ENCODE measurements around the gene ZNF579. TPM values are rescaled to one million over a fixed set of nuclear protein-coding genes. Genes with fewer than 3 reads are reported as not detected.

ZNF579 gene
- total RNA-seq, 1 experiment from 2014 or later, result 49.0 TPM

DNA sequence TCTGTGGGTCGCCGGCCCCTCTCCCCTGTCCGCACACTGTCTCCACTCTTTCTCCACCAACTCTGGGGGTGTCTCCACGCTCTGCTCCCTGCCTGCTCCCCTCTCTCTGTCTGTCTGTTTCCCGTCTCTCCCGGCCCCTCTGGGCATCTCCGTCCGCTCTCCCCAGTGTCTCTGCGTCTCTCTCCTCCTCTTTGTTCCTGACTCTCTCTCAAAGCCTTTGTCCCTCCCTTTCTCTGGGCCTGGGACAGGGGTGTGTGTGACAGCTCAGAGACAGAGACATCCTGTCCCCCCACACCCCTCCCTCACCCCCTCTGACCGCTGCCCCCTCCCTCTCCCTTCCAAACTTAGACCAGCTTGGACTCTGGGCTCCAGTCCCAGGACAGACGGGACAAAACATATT, 34.6 kb downstream of the ZNF579 start:
- Histone ChIP-seq H3K4me1 (replicated peaks; ENCODE audit: insufficient read depth) (peaks cover 74% of the 10 kb centered on the region), H3K9me2 (ENCODE audit: insufficient read depth) (no peaks in the 10 kb centered on the region), H3K9me3 (ENCODE audit: insufficient read depth, low read depth) (no peaks in the 10 kb centered on the region), H3F3A (ENCODE audit: insufficient read depth, low read depth) (peaks cover 59% of the 10 kb centered on the region), H3K4me2 (peak overlapping the region; percentile 77), H3K36me3 (ENCODE audit: low read depth) (no peaks in the 10 kb centered on the region), H3K27me3 (ENCODE audit: insufficient read depth, low read depth) (no peaks in the 10 kb centered on the region), H3K4me3 (peak overlapping the region; percentile 45; the same call in 1 of the 2 replicates), H4K20me1 (ENCODE audit: insufficient read depth) (no peaks in the 10 kb centered on the region), H3K27ac (peak overlapping the region; percentile 96), H3K79me2 (ENCODE audit: low read depth) (peaks cover 7% of the 10 kb centered on the region; the same call in 1 of the 2 replicates), H2AFZ (no peak overlapping the region)
- ChIA-PET CTCF (interaction anchor here (0.5 to 1.4 kb wide), 5 partner anchors 13 to 1887 kb away, joined by 3 to 11 read pairs (median 5); partner anchors contain the start of gene FIZ1), POLR2A (ENCODE audit: unreplicated experiment) (interaction anchor here (0.5 to 1.4 kb wide), 10 partner anchors 21 to 139 kb away, joined by 3 to 44 read pairs (median 14); partner anchors contain the start of genes FIZ1, UBE2S, ZNF579 and ZNF784)
- DNase-seq, result no peak
- no peak for TF ChIP-seq EZH2 (IDR thresholded peaks at IDR 0.05; ENCODE audit: low read depth)
- TF ChIP-seq, protein P1, sequence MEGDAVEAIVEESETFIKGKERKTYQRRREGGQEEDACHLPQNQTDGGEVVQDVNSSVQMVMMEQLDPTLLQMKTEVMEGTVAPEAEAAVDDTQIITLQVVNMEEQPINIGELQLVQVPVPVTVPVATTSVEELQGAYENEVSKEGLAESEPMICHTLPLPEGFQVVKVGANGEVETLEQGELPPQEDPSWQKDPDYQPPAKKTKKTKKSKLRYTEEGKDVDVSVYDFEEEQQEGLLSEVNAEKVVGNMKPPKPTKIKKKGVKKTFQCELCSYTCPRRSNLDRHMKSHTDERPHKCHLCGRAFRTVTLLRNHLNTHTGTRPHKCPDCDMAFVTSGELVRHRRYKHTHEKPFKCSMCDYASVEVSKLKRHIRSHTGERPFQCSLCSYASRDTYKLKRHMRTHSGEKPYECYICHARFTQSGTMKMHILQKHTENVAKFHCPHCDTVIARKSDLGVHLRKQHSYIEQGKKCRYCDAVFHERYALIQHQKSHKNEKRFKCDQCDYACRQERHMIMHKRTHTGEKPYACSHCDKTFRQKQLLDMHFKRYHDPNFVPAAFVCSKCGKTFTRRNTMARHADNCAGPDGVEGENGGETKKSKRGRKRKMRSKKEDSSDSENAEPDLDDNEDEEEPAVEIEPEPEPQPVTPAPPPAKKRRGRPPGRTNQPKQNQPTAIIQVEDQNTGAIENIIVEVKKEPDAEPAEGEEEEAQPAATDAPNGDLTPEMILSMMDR (conservative IDR thresholded peaks at IDR 0.05), result no peak
- intact Hi-C loops (cut with micrococcal nuclease; ENCODE audit: unreplicated experiment), result loop anchor here (1.0 to 5.0 kb wide), 6 partner anchors 20 to 69 kb away; partner anchors contain the start of genes FIZ1, ZNF579, ZNF628 and ZNF865
- no TSS peak for BruUV-seq (replicated peaks)

DNA sequence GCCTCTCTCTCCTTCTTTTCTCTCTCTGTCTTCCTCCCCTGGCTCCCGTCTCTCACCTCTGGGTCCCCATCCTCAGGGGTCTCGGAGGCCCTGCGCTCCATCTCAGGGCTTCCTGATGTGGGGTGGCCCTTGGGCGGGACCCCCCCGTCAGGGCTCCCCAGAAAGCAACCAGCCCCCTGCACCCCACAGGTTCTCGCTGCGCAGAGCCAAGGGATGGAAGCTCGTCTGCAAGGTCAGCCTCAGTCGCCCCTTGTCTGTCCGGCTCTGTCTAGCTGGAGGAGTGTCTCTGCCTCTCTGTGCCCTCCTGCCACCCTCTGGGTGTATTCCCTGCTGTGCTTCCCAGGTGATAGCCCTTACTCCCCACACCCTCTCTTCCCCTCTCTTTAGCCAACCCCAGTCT, 35.2 kb downstream of the ZNF579 start, which contains the start of gene SBK3:
TSS of gene SBK3 (minus strand) at position 101 of the 400 bp plus-strand sequence. CDS start at position 101, 0 bp downstream.
- no peak for TF ChIP-seq EZH2 (IDR thresholded peaks at IDR 0.05; ENCODE audit: low read depth)
- TF ChIP-seq, protein P1 (conservative IDR thresholded peaks at IDR 0.05), result no peak
- Histone ChIP-seq H3F3A (ENCODE audit: insufficient read depth, low read depth) (peaks cover 55% of the 10 kb centered on the region), H3K4me2 (peak within 1 kb of the TSS; percentile 77), H3K36me3 (ENCODE audit: low read depth) (no peaks in the 10 kb centered on the region), H3K9me2 (ENCODE audit: insufficient read depth) (no peaks in the 10 kb centered on the region), H3K79me2 (ENCODE audit: low read depth) (peaks cover 7% of the 10 kb centered on the region; the same call in 1 of the 2 replicates), H3K27me3 (ENCODE audit: insufficient read depth, low read depth) (no peaks in the 10 kb centered on the region), H2AFZ (peak within 1 kb of the TSS; percentile 79), H4K20me1 (ENCODE audit: insufficient read depth) (no peaks in the 10 kb centered on the region), H3K4me3 (peak within 1 kb of the TSS; percentile 45; the same call in 1 of the 2 replicates), H3K4me1 (replicated peaks; ENCODE audit: insufficient read depth) (peaks cover 69% of the 10 kb centered on the region), H3K27ac (peak within 1 kb of the TSS; percentile 96), H3K9me3 (ENCODE audit: insufficient read depth, low read depth) (no peaks in the 10 kb centered on the region)
- CTCF ChIA-PET, result interaction anchor here (1.4 kb wide), 1 partner anchor 87 kb away, joined by 3 read pairs; no protein-coding TSS in a partner anchor
- no TSS peak for BruUV-seq (replicated peaks)
- no peak for DNase-seq
- POLR2A ChIA-PET (ENCODE audit: unreplicated experiment), result interaction anchor here (0.5 kb wide), 1 partner anchor 22 kb away, joined by 8 read pairs; no protein-coding TSS in a partner anchor
- intact Hi-C loops (cut with micrococcal nuclease; ENCODE audit: unreplicated experiment), result loop anchor here (5.0 kb wide), 1 partner anchor 68 kb away; the partner anchor contains the start of gene ZNF628

DNA sequence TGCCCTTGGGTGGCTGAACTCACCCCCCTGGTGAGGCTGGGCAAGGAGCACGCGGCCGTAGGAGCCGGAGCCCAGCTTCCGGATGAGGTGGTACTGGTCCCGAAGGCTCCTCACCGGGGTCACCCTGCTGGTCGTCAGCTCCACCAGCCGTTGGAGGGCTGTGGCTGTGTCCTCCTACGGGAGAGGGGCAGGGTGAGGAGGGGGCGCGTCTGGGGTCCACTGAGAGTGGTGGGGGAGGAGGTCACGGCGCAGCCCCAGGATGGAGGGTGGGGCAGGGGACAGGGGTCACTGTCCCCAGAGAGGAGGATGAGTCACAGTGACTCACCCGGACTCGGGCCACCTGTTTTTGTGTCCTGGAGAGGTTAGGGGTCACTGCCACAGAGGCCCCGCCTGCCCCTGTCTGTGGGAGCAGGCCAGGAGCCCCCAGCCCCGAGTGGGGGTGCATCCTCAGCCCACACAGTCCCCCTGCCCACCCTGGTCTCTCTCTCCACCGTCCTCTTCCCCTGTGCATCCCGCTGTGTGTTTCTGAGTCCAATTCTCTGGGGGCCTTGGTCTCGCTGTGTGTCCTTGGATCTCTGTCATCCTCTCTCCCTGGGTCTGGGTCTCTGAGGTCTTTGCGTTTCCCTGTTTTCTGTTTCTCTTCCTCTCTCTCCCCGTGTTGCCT, 35.7 kb downstream of the ZNF579 start:
- ChIA-PET CTCF (interaction anchor here (0.7 kb wide), 1 partner anchor 54 kb away, joined by 3 read pairs; the partner anchor contains the start of gene FIZ1), POLR2A (ENCODE audit: unreplicated experiment) (interaction anchor here (0.5 to 0.6 kb wide), 2 partner anchors 17 to 1982 kb away, joined by 3 to 4 read pairs; no protein-coding TSS in a partner anchor)
- BruUV-seq (replicated peaks), result no TSS peak
- peak overlapping the region; percentile 96 for H3K27ac ChIP-seq
- DNase-seq, result peak; percentile 72 to 76
- TF ChIP-seq EZH2 (IDR thresholded peaks at IDR 0.05; ENCODE audit: low read depth), result no peak
- TF ChIP-seq, protein P1 (conservative IDR thresholded peaks at IDR 0.05), result no peak
- intact Hi-C loops (cut with micrococcal nuclease; ENCODE audit: unreplicated experiment), result loop anchor here (5.0 kb wide), 1 partner anchor 68 kb away; the partner anchor contains the start of gene ZNF628
- peaks cover 64% of the 10 kb centered on the region for H3K4me1 ChIP-seq (replicated peaks; ENCODE audit: insufficient read depth)
- no peaks in the 10 kb centered on the region for H4K20me1 ChIP-seq (ENCODE audit: insufficient read depth)
- peak overlapping the region; percentile 79 for H2AFZ ChIP-seq
- H3K9me2 ChIP-seq (ENCODE audit: insufficient read depth), result no peaks in the 10 kb centered on the region
- H3K27me3 ChIP-seq (ENCODE audit: insufficient read depth, low read depth), result no peaks in the 10 kb centered on the region
- H3K79me2 ChIP-seq (ENCODE audit: low read depth), result peaks cover 7% of the 10 kb centered on the region; the same call in 1 of the 2 replicates
- no peaks in the 10 kb centered on the region for H3K9me3 ChIP-seq (ENCODE audit: insufficient read depth, low read depth)
- peak overlapping the region; percentile 77 for H3K4me2 ChIP-seq
- peaks cover 55% of the 10 kb centered on the region for H3F3A ChIP-seq (ENCODE audit: insufficient read depth, low read depth)
- H3K4me3 ChIP-seq, result peak overlapping the region; percentile 36; the same call in 1 of the 2 replicates
- H3K36me3 ChIP-seq (ENCODE audit: low read depth), result no peaks in the 10 kb centered on the region

Measured in PC-9 (cell line).